Measurements from ENCODE around the gene SPARC. TPM values are rescaled to one million over a fixed set of nuclear protein-coding genes. Genes with fewer than 3 reads are reported as not detected.
A peak's percentile ranks its signal among the peaks of the same experiment; 100 is the strongest.

SPARC gene
- total RNA-seq, 6 donors from 2014 or later: 234 to 1,553 (median 581) TPM

GRCh38 chr5:151665613-151666012, 21.1 kb downstream of the SPARC start:
- Histone ChIP-seq H3K36me3 (peaks cover 18 to 99% (median 58%) of the 10 kb centered on the region in 4 donors), H3K27ac (peak overlapping the region; percentile 72 to 91 (median 84)), H3K4me1 (peaks cover 58 to 75% (median 70%) of the 10 kb centered on the region in 4 donors), H3K27me3 (no peaks in the 10 kb centered on the region), H3K9me3 (no peaks in the 10 kb centered on the region), H3K4me3 (no peak overlapping the region)
- no peak for DNase-seq
- whole genome bisulfite sequencing, 2 donors: 11% methylated on average over 2 of the region's 2 CpGs; no CpG with 5 or more reads in 1 of the 2 donors
- ATAC-seq (ENCODE audit: low FRiP score in 2 of 2): no peak
- TF ChIP-seq POLR2A (IDR thresholded peaks at IDR 0.05) (no peak), POLR2AphosphoS5 (IDR thresholded peaks at IDR 0.05) (no peak), EP300 (IDR thresholded peaks at IDR 0.05) (no peak)

DNA sequence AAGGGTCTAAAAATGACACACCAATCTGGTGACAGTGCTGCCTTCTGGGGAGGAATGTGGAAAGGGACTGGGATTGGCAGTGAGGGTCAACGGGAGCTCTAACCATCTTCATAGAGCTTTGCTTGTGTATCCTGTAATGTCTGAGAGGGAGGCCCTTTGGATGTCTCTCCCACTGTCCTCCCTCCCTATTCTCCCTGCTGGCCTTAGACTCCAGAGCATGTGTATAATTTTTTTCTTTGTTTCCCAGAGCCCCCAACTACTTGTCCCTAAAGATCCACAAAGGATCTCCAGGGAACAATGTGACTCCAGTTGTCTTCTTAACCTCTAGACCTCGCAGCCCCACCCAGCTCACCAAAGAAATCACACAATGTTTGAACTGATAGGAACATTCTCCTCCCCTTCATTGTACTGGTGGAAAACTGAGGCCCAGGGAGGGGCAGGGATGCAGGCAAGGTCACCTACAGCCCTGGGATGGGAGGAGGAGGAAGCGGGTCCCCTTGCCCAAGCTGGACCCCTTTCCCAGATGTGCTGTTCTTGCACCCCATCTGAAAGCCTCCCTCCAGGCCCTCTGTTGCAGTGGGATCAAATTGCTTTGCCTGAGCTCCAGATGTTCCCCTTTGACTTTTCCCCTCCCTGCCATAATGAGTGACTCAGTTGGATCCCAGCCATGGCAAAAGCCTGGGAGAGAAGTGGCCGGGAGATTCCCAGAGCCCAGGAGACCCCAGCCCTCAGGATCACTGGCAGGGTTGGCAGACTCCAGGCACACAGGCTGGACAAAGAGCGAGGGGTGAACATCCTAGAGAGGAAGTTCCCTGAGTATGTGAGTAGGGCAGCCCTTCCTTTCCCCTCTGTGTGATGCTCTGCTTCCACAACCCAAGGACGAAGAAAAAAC, 21.8 kb downstream of the SPARC start:
- ATAC-seq (ENCODE audit: low FRiP score in 2 of 2) (peak in 1 of 2 donors; percentile 2), DNase-seq (no peak)
- TF ChIP-seq, protein P1, sequence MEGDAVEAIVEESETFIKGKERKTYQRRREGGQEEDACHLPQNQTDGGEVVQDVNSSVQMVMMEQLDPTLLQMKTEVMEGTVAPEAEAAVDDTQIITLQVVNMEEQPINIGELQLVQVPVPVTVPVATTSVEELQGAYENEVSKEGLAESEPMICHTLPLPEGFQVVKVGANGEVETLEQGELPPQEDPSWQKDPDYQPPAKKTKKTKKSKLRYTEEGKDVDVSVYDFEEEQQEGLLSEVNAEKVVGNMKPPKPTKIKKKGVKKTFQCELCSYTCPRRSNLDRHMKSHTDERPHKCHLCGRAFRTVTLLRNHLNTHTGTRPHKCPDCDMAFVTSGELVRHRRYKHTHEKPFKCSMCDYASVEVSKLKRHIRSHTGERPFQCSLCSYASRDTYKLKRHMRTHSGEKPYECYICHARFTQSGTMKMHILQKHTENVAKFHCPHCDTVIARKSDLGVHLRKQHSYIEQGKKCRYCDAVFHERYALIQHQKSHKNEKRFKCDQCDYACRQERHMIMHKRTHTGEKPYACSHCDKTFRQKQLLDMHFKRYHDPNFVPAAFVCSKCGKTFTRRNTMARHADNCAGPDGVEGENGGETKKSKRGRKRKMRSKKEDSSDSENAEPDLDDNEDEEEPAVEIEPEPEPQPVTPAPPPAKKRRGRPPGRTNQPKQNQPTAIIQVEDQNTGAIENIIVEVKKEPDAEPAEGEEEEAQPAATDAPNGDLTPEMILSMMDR (IDR thresholded peaks at IDR 0.05): no peak
- TF ChIP-seq POLR2AphosphoS5 (IDR thresholded peaks at IDR 0.05) (no peak), POLR2A (IDR thresholded peaks at IDR 0.05) (no peak), EP300 (IDR thresholded peaks at IDR 0.05) (no peak)
- no peaks in the 10 kb centered on the region for H3K9me3 ChIP-seq
- H3K27me3 ChIP-seq: no peaks in the 10 kb centered on the region
- peak overlapping the region; percentile 72 to 91 (median 84) for H3K27ac ChIP-seq
- no peak overlapping the region for H3K4me3 ChIP-seq
- 54 to 57% methylated on average over 5 to 6 of the region's 6 CpGs for WGBS, 2 donors
- H3K4me1 ChIP-seq: peaks cover 51 to 68% (median 63%) of the 10 kb centered on the region in 4 donors
- H3K36me3 ChIP-seq: peaks cover 18 to 92% (median 54%) of the 10 kb centered on the region in 4 donors

DNA sequence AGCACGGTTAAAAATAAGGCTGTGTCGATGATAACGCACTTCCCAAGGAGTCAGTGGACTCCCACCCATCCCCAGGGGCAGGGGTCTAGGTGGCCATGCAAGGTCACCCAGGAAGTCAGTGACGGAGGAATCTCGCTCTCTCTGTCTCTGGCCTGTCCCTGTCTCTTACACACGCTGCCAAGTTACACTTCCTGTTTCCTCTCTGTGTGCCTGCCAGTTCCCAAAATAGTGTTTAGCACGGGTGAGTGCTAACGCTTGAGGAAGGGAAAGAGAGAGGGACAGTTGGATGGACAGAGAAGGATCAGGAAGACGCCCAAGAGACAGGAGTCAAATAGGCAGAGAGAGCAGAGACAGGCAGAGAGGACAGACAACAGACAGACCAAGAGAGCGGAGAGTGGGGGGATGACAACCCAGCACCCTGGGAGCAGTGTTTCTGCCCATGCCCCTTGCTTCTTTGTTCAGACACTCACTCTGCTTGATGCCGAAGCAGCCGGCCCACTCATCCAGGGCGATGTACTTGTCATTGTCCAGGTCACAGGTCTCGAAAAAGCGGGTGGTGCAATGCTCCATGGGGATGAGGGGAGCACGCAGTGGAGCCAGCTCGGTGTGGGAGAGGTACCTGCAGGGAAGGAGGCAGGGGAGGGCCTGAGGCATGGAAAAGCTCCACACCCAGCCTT, 23.0 kb downstream of the SPARC start:
- peaks cover 53 to 67% (median 60%) of the 10 kb centered on the region in 4 donors for H3K4me1 ChIP-seq
- H3K27me3 ChIP-seq: no peaks in the 10 kb centered on the region
- 36 to 49% methylated on average over 15 to 17 of the region's 17 CpGs for WGBS, 2 donors
- DNase-seq (peak in 1 of 2 donors; percentile 48), ATAC-seq (ENCODE audit: low FRiP score in 2 of 2) (peak; percentile 49 to 51)
- H3K27ac ChIP-seq: peak overlapping the region; percentile 72 to 91 (median 84)
- TF ChIP-seq, protein P1 (IDR thresholded peaks at IDR 0.05): no peak
- TF ChIP-seq POLR2AphosphoS5 (IDR thresholded peaks at IDR 0.05): peak; percentile 31 to 58
- TF ChIP-seq EP300 (IDR thresholded peaks at IDR 0.05): peak in 1 of 4 donors; percentile 5
- H3K4me3 ChIP-seq: no peak overlapping the region
- H3K36me3 ChIP-seq: peaks cover 15 to 81% (median 43%) of the 10 kb centered on the region in 4 donors
- H3K9me3 ChIP-seq: no peaks in the 10 kb centered on the region

- no peak overlapping the region for H3K4me3 ChIP-seq
- H3K4me1 ChIP-seq: peaks cover 48 to 62% (median 57%) of the 10 kb centered on the region in 4 donors
- WGBS, 2 donors: 70 to 72% methylated on average over 4 of the region's 4 CpGs
- ATAC-seq (ENCODE audit: low FRiP score in 2 of 2): no peak
- H3K9me3 ChIP-seq: no peaks in the 10 kb centered on the region
- peak overlapping the region; percentile 72 to 91 (median 84) for H3K27ac ChIP-seq
- DNase-seq: no peak
- TF ChIP-seq EP300 (IDR thresholded peaks at IDR 0.05): no peak
- TF ChIP-seq POLR2AphosphoS5 (IDR thresholded peaks at IDR 0.05): no peak
- no peak for TF ChIP-seq POLR2A (IDR thresholded peaks at IDR 0.05)
- TF ChIP-seq, protein P1 (IDR thresholded peaks at IDR 0.05): no peak
- H3K36me3 ChIP-seq: peaks cover 14 to 71% (median 37%) of the 10 kb centered on the region in 4 donors
- H3K27me3 ChIP-seq: no peaks in the 10 kb centered on the region
Measured at GRCh38 chr5:151662805-151663204, 23.9 kb downstream of the SPARC start.
